Endodermal cell (in vitro differentiated cells): ENCODE data around the gene DPH7. TPM values are rescaled to one million over a fixed set of nuclear protein-coding genes. Genes with fewer than 3 reads are reported as not detected.

Experiments
- DNase-seq: peaks from one replicate; pipeline ENCODE4 v3.0.0-alpha.2; 2017
- H3K27ac ChIP-seq: 2 replicates; pipeline ENCODE4 v1.5.1; 2013; ENCODE audit warnings: mild to moderate bottlenecking, low read depth, low read length, moderate library complexity
- H3K27me3 ChIP-seq: 2 replicates; pipeline ENCODE4 v1.6.1; 2013; ENCODE audit warnings: mild to moderate bottlenecking, low read length, moderate library complexity; ENCODE audit not compliant: insufficient read depth, control insufficient read depth, poor library complexity, severe bottlenecking
- H3K36me3 ChIP-seq: 2 replicates; pipeline ENCODE4 v1.7.0; 2013; ENCODE audit warnings: mild to moderate bottlenecking, low read length, moderate library complexity; ENCODE audit not compliant: control insufficient read depth, insufficient read depth
- H3K4me1 ChIP-seq: one replicate; pipeline ENCODE4 v1.7.0; 2013; ENCODE audit warnings: low read length; ENCODE audit not compliant: control insufficient read depth, insufficient read depth
- H3K4me3 ChIP-seq: 2 replicates; pipeline ENCODE4 v1.5.1; 2013; ENCODE audit warnings: mild to moderate bottlenecking, low read length, moderate library complexity
- H3K9ac ChIP-seq: 2 replicates; pipeline ENCODE4 v1.6.1; 2013; ENCODE audit warnings: mild to moderate bottlenecking, low read length, moderate library complexity; ENCODE audit not compliant: poor library complexity, severe bottlenecking; ENCODE audit errors: extremely low read depth
- H3K9me3 ChIP-seq: 2 replicates; pipeline ENCODE4 v1.6.1; 2013; ENCODE audit warnings: mild to moderate bottlenecking, low read length, moderate library complexity; ENCODE audit not compliant: control insufficient read depth
- H3K27ac Mint-ChIP-seq: 2 replicates; pipeline ENCODE4 v1.8.0; 2020; ENCODE audit warnings: mixed read lengths
- H3K27me3 Mint-ChIP-seq: 2 replicates; pipeline ENCODE4 v1.8.0; 2021; ENCODE audit warnings: mild to moderate bottlenecking, mixed read lengths; ENCODE audit not compliant: insufficient read depth
- H3K36me3 Mint-ChIP-seq: 2 replicates; pipeline ENCODE4 v1.8.0; 2020; ENCODE audit warnings: low read depth, mixed read lengths
- H3K4me1 Mint-ChIP-seq: 2 replicates; pipeline ENCODE4 v1.8.0; 2020; ENCODE audit warnings: mixed read lengths
- H3K4me3 Mint-ChIP-seq: 2 replicates; pipeline ENCODE4 v1.8.0; 2020; ENCODE audit warnings: mild to moderate bottlenecking, moderate library complexity, mixed read lengths
- H3K9me3 Mint-ChIP-seq: 2 replicates; pipeline ENCODE4 v1.8.0; 2020; ENCODE audit warnings: mild to moderate bottlenecking, mixed read lengths
- WGBS, 2 experiments: methylation state at CpG; one replicate each; pipeline versions ENCODE4 v1.1.5 to v1.1.7; 2013; ENCODE audit warnings: missing lambda C conversion rate in 2 of 2, mixed read lengths in 1 of 2; ENCODE audit not compliant: insufficient coverage in 1 of 2, insufficient read length in 1 of 2; 5-methylcytosine and 5-hydroxymethylcytosine counted together
- total RNA-seq, 2 donors: library from RNA; stranded (reverse); fragmentation: NEBNext Ultra II Directional in 1 of 2; extraction: Animal tissue kit (Norgen Biotek cat#: 25700) in 1 of 2; gene quantifications; 2 replicates in 1 of 2; 3 replicates in 1 of 2; pipeline ENCODE4 v1.2.1, GENCODE V29; 2021
- TF ChIP-seq, protein P1 (sequence below): fragments of 200-600 bp; sonication (generic); conservative IDR thresholded peaks from 2 replicates; pipeline ENCODE4 v1.5.0; 2021; ENCODE audit warnings: antibody characterized with exemption, mild to moderate bottlenecking

DPH7 gene
- total RNA-seq, 2 donors from 2014 or later: 48.9 to 50.4 TPM

DNA sequence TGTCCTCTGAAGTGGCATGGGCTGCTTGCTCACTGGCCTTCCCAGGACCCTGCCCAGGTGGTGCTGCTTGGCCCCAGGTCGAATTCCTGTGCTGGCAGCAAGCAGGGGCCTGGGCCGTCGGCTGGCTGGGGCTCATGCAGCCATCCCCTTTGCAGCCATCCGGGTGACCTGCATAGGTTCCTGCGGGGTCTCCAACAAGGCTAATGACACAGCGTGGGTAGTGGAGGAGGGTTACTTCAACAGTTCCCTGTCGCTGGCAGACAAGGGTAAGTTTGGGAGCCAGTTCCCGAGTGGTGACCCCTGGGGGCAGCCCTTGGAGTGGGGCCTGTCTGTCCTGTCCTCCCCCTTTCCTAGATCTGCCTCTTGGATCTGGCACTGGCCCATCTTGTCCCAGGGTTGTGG is 34.0 kb upstream of the DPH7 start:
- Histone ChIP-seq H3K27ac (no peak overlapping the region), H3K27me3 (no peaks in the 10 kb centered on the region), H3K36me3 (peaks cover 25% of the 10 kb centered on the region), H3K4me3 (no peak overlapping the region), H3K4me1 (no peaks in the 10 kb centered on the region), H3K9ac (no peak overlapping the region), H3K9me3 (no peaks in the 10 kb centered on the region)
- peak overlapping the region; percentile 70 for H3K27ac Mint-ChIP-seq
- TF ChIP-seq, protein P1, sequence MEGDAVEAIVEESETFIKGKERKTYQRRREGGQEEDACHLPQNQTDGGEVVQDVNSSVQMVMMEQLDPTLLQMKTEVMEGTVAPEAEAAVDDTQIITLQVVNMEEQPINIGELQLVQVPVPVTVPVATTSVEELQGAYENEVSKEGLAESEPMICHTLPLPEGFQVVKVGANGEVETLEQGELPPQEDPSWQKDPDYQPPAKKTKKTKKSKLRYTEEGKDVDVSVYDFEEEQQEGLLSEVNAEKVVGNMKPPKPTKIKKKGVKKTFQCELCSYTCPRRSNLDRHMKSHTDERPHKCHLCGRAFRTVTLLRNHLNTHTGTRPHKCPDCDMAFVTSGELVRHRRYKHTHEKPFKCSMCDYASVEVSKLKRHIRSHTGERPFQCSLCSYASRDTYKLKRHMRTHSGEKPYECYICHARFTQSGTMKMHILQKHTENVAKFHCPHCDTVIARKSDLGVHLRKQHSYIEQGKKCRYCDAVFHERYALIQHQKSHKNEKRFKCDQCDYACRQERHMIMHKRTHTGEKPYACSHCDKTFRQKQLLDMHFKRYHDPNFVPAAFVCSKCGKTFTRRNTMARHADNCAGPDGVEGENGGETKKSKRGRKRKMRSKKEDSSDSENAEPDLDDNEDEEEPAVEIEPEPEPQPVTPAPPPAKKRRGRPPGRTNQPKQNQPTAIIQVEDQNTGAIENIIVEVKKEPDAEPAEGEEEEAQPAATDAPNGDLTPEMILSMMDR: no peak
- no peaks in the 10 kb centered on the region for H3K9me3 Mint-ChIP-seq
- 84 to 91% methylated on average over 4 to 8 of the region's 8 CpGs for WGBS, 2 experiments
- H3K27me3 Mint-ChIP-seq: no peaks in the 10 kb centered on the region
- peaks cover 13% of the 10 kb centered on the region for H3K4me1 Mint-ChIP-seq
- no peak for DNase-seq
- no peak overlapping the region for H3K4me3 Mint-ChIP-seq
- peaks cover 12% of the 10 kb centered on the region for H3K36me3 Mint-ChIP-seq

DNA sequence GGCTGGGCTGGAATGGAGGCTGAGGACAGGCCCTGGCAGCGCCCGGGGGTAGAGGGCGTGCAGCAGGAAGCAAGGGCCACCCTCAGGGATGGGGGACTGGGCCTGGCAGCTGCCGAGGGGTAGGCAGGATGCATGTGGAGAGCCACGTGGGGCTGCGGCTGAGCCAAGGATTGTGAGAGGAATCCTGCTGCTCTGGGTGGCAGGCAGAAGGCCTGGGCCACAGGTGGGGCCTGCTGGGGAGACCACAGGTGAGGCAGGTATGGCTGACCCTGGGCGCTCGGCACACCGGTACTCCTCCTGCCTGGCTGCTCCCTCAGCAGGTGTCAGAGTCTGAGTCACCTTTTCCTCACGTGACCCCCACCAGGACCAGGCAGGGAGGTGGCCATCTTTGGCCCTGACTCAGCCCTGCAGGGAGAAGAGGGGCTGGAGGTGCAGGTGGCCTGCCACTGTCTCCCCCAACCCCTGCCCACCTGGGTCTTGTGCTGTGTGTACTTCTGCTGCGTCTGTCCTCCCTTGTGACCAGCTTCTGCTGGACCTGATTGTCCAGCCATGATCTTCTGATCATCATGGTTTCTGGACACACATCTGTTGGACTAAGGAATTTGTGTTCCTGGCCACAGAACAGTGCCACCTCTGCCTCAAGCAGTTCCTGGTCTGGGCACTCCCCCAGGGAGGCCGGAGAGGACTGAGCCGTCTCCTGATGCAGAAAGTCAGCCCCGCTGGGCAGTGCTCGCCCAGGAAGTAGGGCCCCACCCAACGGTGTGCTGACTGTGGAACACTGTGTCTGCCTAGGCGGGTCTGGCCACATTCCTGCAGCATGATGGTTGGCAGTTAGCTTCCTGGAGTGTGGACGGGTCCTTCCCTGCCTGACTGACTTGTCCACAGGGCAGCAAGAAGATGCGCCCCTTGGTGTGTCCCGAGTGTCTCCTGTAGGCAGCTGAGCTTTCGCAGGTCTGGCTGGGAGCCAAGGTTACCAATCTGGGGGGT is 33.2 kb upstream of the DPH7 start:
- no peaks in the 10 kb centered on the region for H3K9me3 ChIP-seq
- H3K4me1 Mint-ChIP-seq: peaks cover 14% of the 10 kb centered on the region
- 88 to 90% methylated on average over 10 to 21 of the region's 21 CpGs for WGBS, 2 experiments
- H3K27me3 Mint-ChIP-seq: no peaks in the 10 kb centered on the region
- H3K4me1 ChIP-seq: no peaks in the 10 kb centered on the region
- peak; percentile 71 for DNase-seq
- no peaks in the 10 kb centered on the region for H3K27me3 ChIP-seq
- no peak overlapping the region for H3K4me3 Mint-ChIP-seq
- no peak overlapping the region for H3K27ac ChIP-seq
- no peaks in the 10 kb centered on the region for H3K9me3 Mint-ChIP-seq
- H3K36me3 ChIP-seq: peaks cover 23% of the 10 kb centered on the region
- peaks cover 7% of the 10 kb centered on the region for H3K36me3 Mint-ChIP-seq
- TF ChIP-seq, protein P1: no peak
- no peak overlapping the region for H3K4me3 ChIP-seq
- H3K9ac ChIP-seq: no peak overlapping the region
- H3K27ac Mint-ChIP-seq: peak overlapping the region; percentile 80

DNA sequence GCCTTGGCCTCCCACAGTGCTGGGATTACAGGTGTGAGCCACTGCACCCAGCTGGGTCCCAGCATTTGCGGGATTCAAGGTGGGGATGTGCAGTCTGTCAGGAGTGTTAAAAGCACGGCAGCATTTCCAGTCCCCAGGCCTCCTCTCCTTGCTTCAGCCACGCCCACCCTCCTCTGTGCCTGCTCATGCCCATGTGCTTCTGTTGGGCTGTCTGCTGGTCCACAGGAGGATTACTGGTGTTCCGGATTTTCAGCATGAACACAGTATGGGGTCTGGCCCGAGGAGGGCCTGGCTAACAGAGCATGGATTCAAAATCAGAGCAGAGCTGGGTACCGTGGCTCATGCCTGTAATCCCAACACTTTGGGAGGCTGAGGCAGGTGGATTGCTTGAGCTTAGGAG is 32.2 kb upstream of the DPH7 start:
- H3K9me3 ChIP-seq: no peaks in the 10 kb centered on the region
- H3K27me3 ChIP-seq: no peaks in the 10 kb centered on the region
- Mint-ChIP-seq H3K36me3 (peaks cover 6% of the 10 kb centered on the region), H3K9me3 (no peaks in the 10 kb centered on the region), H3K27ac (peak overlapping the region; percentile 80), H3K4me1 (peaks cover 16% of the 10 kb centered on the region), H3K4me3 (no peak overlapping the region), H3K27me3 (no peaks in the 10 kb centered on the region)
- WGBS, 2 experiments: 88 to 89% methylated on average over 6 of the region's 6 CpGs
- TF ChIP-seq, protein P1: no peak
- no peak overlapping the region for H3K27ac ChIP-seq
- H3K9ac ChIP-seq: no peak overlapping the region
- H3K4me3 ChIP-seq: no peak overlapping the region
- peaks cover 13% of the 10 kb centered on the region for H3K36me3 ChIP-seq
- H3K4me1 ChIP-seq: no peaks in the 10 kb centered on the region
- DNase-seq: peak; percentile 48
